Muscle layer of duodenum (tissue), 2 donors: ENCODE measurements around the gene OSTN.
"Not testable (repeated sequence)": the region's sequence is repeated elsewhere in the genome, so short reads cannot be mapped to it uniquely, and the experiment has no call there.

Source experiments
- H3K27ac ChIP-seq: one replicate; pipeline ENCODE4 v1.7.0; 2013; ENCODE audit warnings: mild to moderate bottlenecking, low read length
- H3K27me3 ChIP-seq: one replicate; pipeline ENCODE4 v1.7.0; 2013; ENCODE audit warnings: low read depth, mild to moderate bottlenecking, control low read depth, low read length
- H3K36me3 ChIP-seq, 2 donors: one replicate each; pipeline ENCODE4 v1.7.0; 2013; ENCODE audit warnings: low read length in 2 of 2, control low read depth in 1 of 2, mild to moderate bottlenecking in 1 of 2; ENCODE audit not compliant: insufficient read depth in 2 of 2, control insufficient read depth in 1 of 2
- H3K4me1 ChIP-seq, 2 donors: one replicate each; pipeline ENCODE4 v1.7.0; 2013; ENCODE audit warnings: low read length in 2 of 2, mild to moderate bottlenecking in 2 of 2, control low read depth in 1 of 2, moderate library complexity in 1 of 2; ENCODE audit not compliant: insufficient read depth in 2 of 2, control insufficient read depth in 1 of 2
- H3K4me3 ChIP-seq, 2 donors: one replicate each; pipeline ENCODE4 v1.7.0; 2013; ENCODE audit warnings: low read length in 2 of 2, low read depth in 1 of 2, mild to moderate bottlenecking in 1 of 2
- H3K9me3 ChIP-seq, 2 donors: one replicate each; pipeline ENCODE4 v1.7.0; 2013; ENCODE audit warnings: low read length in 2 of 2, control low read depth in 1 of 2, mild to moderate bottlenecking in 1 of 2; ENCODE audit not compliant: control insufficient read depth in 1 of 2
- donor health status: healthy.

The OSTN gene

GRCh38 chr3:191188246-191188645 is 10.8 kb upstream of the OSTN start:
- H3K9me3 ChIP-seq, H3K4me1 ChIP-seq, H3K27ac ChIP-seq: not testable (repeated sequence)

GRCh38 chr3:191192270-191192669 is 6.8 kb upstream of the OSTN start:
- H3K36me3 ChIP-seq, H3K27ac ChIP-seq, H3K9me3 ChIP-seq, H3K4me1 ChIP-seq, H3K27me3 ChIP-seq, H3K4me3 ChIP-seq: not testable (repeated sequence)

More at GRCh38 chr3:191188246-191188645, 10.8 kb upstream of the OSTN start:
- H3K27me3 ChIP-seq, H3K36me3 ChIP-seq, H3K4me3 ChIP-seq: not testable (repeated sequence)

- Histone ChIP-seq H3K4me3 (no peak overlapping the region), H3K4me1 (no peaks in the 10 kb centered on the region), H3K27me3 (no peaks in the 10 kb centered on the region), H3K27ac (no peak overlapping the region), H3K36me3 (no peaks in the 10 kb centered on the region), H3K9me3 (no peaks in the 10 kb centered on the region)
Measured at GRCh38 chr3:191192941-191193340, 6.1 kb upstream of the OSTN start.

- Histone ChIP-seq H3K27me3 (no peaks in the 10 kb centered on the region), H3K9me3 (no peaks in the 10 kb centered on the region), H3K4me1 (no peaks in the 10 kb centered on the region), H3K36me3 (no peaks in the 10 kb centered on the region), H3K4me3 (no peak overlapping the region), H3K27ac (no peak overlapping the region)
Measured at GRCh38 chr3:191197761-191198306, 1.2 kb upstream of the OSTN start.

GRCh38 chr3:191198480-191198879 is 561 bp upstream of the OSTN start:
- H3K4me1 ChIP-seq = no peaks in the 10 kb centered on the region
- H3K27ac ChIP-seq = no peak overlapping the region
- no peaks in the 10 kb centered on the region for H3K27me3 ChIP-seq
- H3K36me3 ChIP-seq = no peaks in the 10 kb centered on the region
- H3K4me3 ChIP-seq = no peak overlapping the region
- H3K9me3 ChIP-seq = no peaks in the 10 kb centered on the region

- H3K9me3 ChIP-seq = no peaks in the 10 kb centered on the region
- no peaks in the 10 kb centered on the region for H3K27me3 ChIP-seq
- no peaks in the 10 kb centered on the region for H3K36me3 ChIP-seq
- H3K4me3 ChIP-seq = no peak overlapping the region
- no peak overlapping the region for H3K27ac ChIP-seq
- H3K4me1 ChIP-seq = no peaks in the 10 kb centered on the region
Measured at GRCh38 chr3:191210032-191210431, 11.0 kb downstream of the OSTN start.

GRCh38 chr3:191216510-191216909 is 17.5 kb downstream of the OSTN start:
- H3K27me3 ChIP-seq = no peaks in the 10 kb centered on the region
- no peaks in the 10 kb centered on the region for H3K9me3 ChIP-seq
- H3K4me3 ChIP-seq = no peak overlapping the region
- no peaks in the 10 kb centered on the region for H3K36me3 ChIP-seq
- no peak overlapping the region for H3K27ac ChIP-seq
- no peaks in the 10 kb centered on the region for H3K4me1 ChIP-seq

GRCh38 chr3:191217301-191217700 is 18.3 kb downstream of the OSTN start:
- no peak overlapping the region for H3K4me3 ChIP-seq
- H3K9me3 ChIP-seq = no peaks in the 10 kb centered on the region
- H3K4me1 ChIP-seq = no peaks in the 10 kb centered on the region
- H3K27ac ChIP-seq = no peak overlapping the region
- H3K27me3 ChIP-seq = no peaks in the 10 kb centered on the region
- H3K36me3 ChIP-seq = no peaks in the 10 kb centered on the region

- Histone ChIP-seq H3K27ac (no peak overlapping the region), H3K36me3 (no peaks in the 10 kb centered on the region), H3K27me3 (no peaks in the 10 kb centered on the region), H3K4me1 (no peaks in the 10 kb centered on the region), H3K9me3 (no peaks in the 10 kb centered on the region), H3K4me3 (no peak overlapping the region)
Measured at GRCh38 chr3:191220908-191221307, 21.9 kb downstream of the OSTN start.

- Histone ChIP-seq H3K9me3 (no peaks in the 10 kb centered on the region), H3K27me3 (no peaks in the 10 kb centered on the region), H3K27ac (no peak overlapping the region), H3K4me1 (no peaks in the 10 kb centered on the region), H3K4me3 (no peak overlapping the region), H3K36me3 (no peaks in the 10 kb centered on the region)
Measured at GRCh38 chr3:191221638-191222037, 22.6 kb downstream of the OSTN start.

- no peak overlapping the region for H3K4me3 ChIP-seq
- H3K27ac ChIP-seq = no peak overlapping the region
- H3K9me3 ChIP-seq = no peaks in the 10 kb centered on the region
- no peaks in the 10 kb centered on the region for H3K4me1 ChIP-seq
- H3K36me3 ChIP-seq = no peaks in the 10 kb centered on the region
- H3K27me3 ChIP-seq = no peaks in the 10 kb centered on the region
Measured at GRCh38 chr3:191227541-191227940, 28.5 kb downstream of the OSTN start.

GRCh38 chr3:191234216-191234615 is 35.2 kb downstream of the OSTN start:
- Histone ChIP-seq H3K4me3 (no peak overlapping the region), H3K36me3 (no peaks in the 10 kb centered on the region), H3K27ac (no peak overlapping the region), H3K27me3 (no peaks in the 10 kb centered on the region), H3K9me3 (no peaks in the 10 kb centered on the region), H3K4me1 (no peaks in the 10 kb centered on the region)
